Neuronal stem cell (in vitro differentiated cells): ENCODE data around the gene PTGS1.

Experiments used
- DNase-seq: peaks from one replicate; pipeline ENCODE4 v3.0.0-alpha.2; 2013; ENCODE audit warnings: low spot score
- H2AFZ ChIP-seq: one replicate; pipeline ENCODE4 v1.6.1; 2013; ENCODE audit warnings: mild to moderate bottlenecking, low read length, inconsistent platforms
- H2AK5ac ChIP-seq: 2 replicates; pipeline ENCODE4 v1.6.1; 2013; ENCODE audit warnings: low read depth, mild to moderate bottlenecking, inconsistent platforms, low read length, moderate library complexity, mixed read lengths
- H2BK120ac ChIP-seq: 2 replicates; pipeline ENCODE4 v1.6.1; 2013; ENCODE audit warnings: low read depth, mild to moderate bottlenecking, inconsistent platforms, low read length, moderate library complexity, mixed read lengths
- H2BK12ac ChIP-seq: one replicate; pipeline ENCODE4 v1.6.1; 2013; ENCODE audit warnings: low read length, inconsistent platforms
- H2BK15ac ChIP-seq: 2 replicates; pipeline ENCODE4 v1.6.1; 2013; ENCODE audit warnings: mild to moderate bottlenecking, low read length, inconsistent platforms, mixed read lengths
- H2BK5ac ChIP-seq: one replicate; pipeline ENCODE4 v1.6.1; 2013; ENCODE audit warnings: inconsistent platforms, mild to moderate bottlenecking, low read length, moderate library complexity
- H3K14ac ChIP-seq: one replicate; pipeline ENCODE4 v1.6.1; 2013; ENCODE audit warnings: low read length, inconsistent platforms
- H3K18ac ChIP-seq: 2 replicates; pipeline ENCODE4 v1.6.1; 2013; ENCODE audit warnings: low read length, inconsistent platforms
- H3K23ac ChIP-seq: 2 replicates; pipeline ENCODE4 v1.6.1; 2013; ENCODE audit warnings: low read depth, mild to moderate bottlenecking, mixed read lengths, low read length, inconsistent platforms; ENCODE audit not compliant: poor library complexity
- H3K27ac ChIP-seq: replicated peaks from 3 replicates; pipeline ENCODE4 v1.5.1; 2013; ENCODE audit warnings: low read length, inconsistent platforms
- H3K27me3 ChIP-seq, 3 experiments: 2 replicates each; pipeline ENCODE4 v1.6.1; 2013; ENCODE audit warnings: low read length in 3 of 3, mild to moderate bottlenecking in 2 of 3, inconsistent platforms in 1 of 3, low read depth in 1 of 3, mixed read lengths in 1 of 3, moderate library complexity in 1 of 3; ENCODE audit not compliant: control insufficient read depth in 3 of 3, insufficient read depth in 3 of 3
- H3K36me3 ChIP-seq, 2 donors: replicated peaks in 1 of 2; 2 replicates each; pipeline ENCODE4 v1.6.1; 2013; ENCODE audit warnings: low read length in 2 of 2; ENCODE audit not compliant: control insufficient read depth in 2 of 2, insufficient read depth in 2 of 2
- H3K4ac ChIP-seq: 2 replicates; pipeline ENCODE4 v1.6.1; 2013; ENCODE audit warnings: inconsistent platforms, mild to moderate bottlenecking, low read length, moderate library complexity
- H3K4me1 ChIP-seq, 2 donors: 1 replicate in 1 of 2; 2 replicates in 1 of 2; pipeline ENCODE4 v1.6.1; 2013; ENCODE audit warnings: low read length in 2 of 2, low read depth in 1 of 2; ENCODE audit not compliant: control insufficient read depth in 2 of 2, insufficient read depth in 1 of 2
- H3K4me2 ChIP-seq: one replicate; pipeline ENCODE4 v1.6.1; 2013; ENCODE audit warnings: mild to moderate bottlenecking, low read length, inconsistent platforms; ENCODE audit not compliant: insufficient read depth, poor library complexity, severe bottlenecking
- H3K4me3 ChIP-seq, 2 donors: 2 replicates each; pipeline ENCODE4 v1.5.1; 2013; ENCODE audit warnings: low read length in 2 of 2, mild to moderate bottlenecking in 2 of 2, inconsistent platforms in 1 of 2, moderate library complexity in 1 of 2
- H3K79me1 ChIP-seq: one replicate; pipeline ENCODE4 v1.6.1; 2013; ENCODE audit warnings: low read depth, mild to moderate bottlenecking, inconsistent platforms, low read length, moderate library complexity
- H3K9ac ChIP-seq: one replicate; pipeline ENCODE4 v1.6.1; 2013; ENCODE audit warnings: mild to moderate bottlenecking, low read depth, low read length, inconsistent platforms; ENCODE audit not compliant: poor library complexity
- H3K9me3 ChIP-seq, 2 donors: replicated peaks in 1 of 2; 2 replicates each; pipeline versions ENCODE3 to v1.6.1; 2013; ENCODE audit warnings: low read length in 2 of 2, mild to moderate bottlenecking in 2 of 2, inconsistent platforms in 1 of 2, low read depth in 1 of 2, mixed read lengths in 1 of 2, moderate library complexity in 1 of 2; ENCODE audit not compliant: control insufficient read depth in 2 of 2, insufficient read depth in 1 of 2
- H4K8ac ChIP-seq: one replicate; pipeline ENCODE4 v1.6.1; 2013; ENCODE audit warnings: low read depth, mild to moderate bottlenecking, inconsistent platforms, low read length, moderate library complexity
- H4K91ac ChIP-seq: one replicate; pipeline ENCODE4 v1.6.1; 2013; ENCODE audit warnings: low read length, low read depth, mild to moderate bottlenecking, inconsistent platforms; ENCODE audit not compliant: poor library complexity
- WGBS, 2 donors: extraction: QIAGEN DNeasy Blood & Tissue Kit; methylation state at CpG; one replicate each; pipeline ENCODE4 v1.1.7; 2013; ENCODE audit warnings: missing lambda C conversion rate in 2 of 2, mixed read lengths in 1 of 2; ENCODE audit not compliant: insufficient read length in 2 of 2, insufficient replicate concordance in 1 of 2; ENCODE audit errors: extremely low coverage in 2 of 2; 5-methylcytosine and 5-hydroxymethylcytosine counted together

PTGS1 gene

DNA sequence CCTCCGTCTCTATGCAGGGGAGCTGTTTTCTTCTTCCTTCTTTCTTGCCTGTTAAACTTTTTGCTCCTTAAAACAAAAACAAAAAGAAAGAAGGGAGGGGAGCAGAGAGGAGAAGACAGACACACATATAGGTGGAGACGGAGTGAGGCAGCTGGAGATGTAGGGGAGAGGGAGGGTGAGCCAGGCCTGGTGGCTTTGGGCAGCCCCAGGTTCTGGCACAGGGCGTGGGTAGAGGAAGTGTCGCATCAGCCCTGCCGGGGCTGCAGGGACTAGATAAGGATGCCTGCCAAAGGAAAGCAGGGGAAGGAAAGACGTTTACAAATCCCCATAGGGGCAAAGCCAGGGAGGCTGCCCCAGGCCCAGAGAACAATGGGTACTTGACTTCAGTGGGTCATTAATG is 38.7 kb upstream of the PTGS1 start:
- Histone ChIP-seq H3K9ac (no peak overlapping the region), H2AFZ (no peak overlapping the region), H3K18ac (no peak overlapping the region), H3K79me1 (no peaks in the 10 kb centered on the region), H3K4me3 (no peak overlapping the region), H3K4ac (no peak overlapping the region), H3K36me3 (no peaks in the 10 kb centered on the region), H2AK5ac (no peak overlapping the region), H2BK120ac (no peak overlapping the region), H3K23ac (no peak overlapping the region), H2BK15ac (no peak overlapping the region), H2BK5ac (no peak overlapping the region), H3K27ac (no peak overlapping the region), H3K4me2 (no peak overlapping the region), H3K9me3 (no peaks in the 10 kb centered on the region), H4K91ac (no peak overlapping the region), H2BK12ac (no peak overlapping the region), H3K4me1 (peaks cover 7 to 22% of the 10 kb centered on the region in 2 donors), H4K8ac (no peak overlapping the region), H3K27me3 (peaks cover 0 to under 1% (median 0%) of the 10 kb centered on the region in 3 experiments), H3K14ac (no peak overlapping the region)
- no peak for DNase-seq
- no CpG with 5 or more reads among the region's 6 CpGs for WGBS, 2 donors

DNA sequence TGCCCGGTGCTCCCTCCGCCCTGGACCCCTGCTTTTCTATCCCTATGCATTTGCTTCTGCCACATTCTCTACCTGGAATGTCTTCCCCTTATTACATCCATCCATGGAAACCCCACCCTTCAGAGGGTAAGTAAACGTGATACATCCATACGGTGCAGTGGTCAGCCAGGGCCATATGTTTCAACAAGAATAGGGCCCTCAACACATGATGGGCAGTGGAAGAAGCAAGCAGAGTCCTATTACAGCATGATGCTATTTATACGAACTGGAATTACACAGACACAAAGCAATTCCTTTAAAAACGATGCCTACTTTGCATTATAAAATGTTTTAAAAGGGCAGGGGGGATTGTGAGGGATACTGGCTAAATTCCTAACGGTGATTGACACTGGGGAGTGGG is 38.2 kb upstream of the PTGS1 start:
- Histone ChIP-seq H3K27me3 (peaks cover 0 to 6% (median 0%) of the 10 kb centered on the region in 3 experiments), H2BK5ac (no peak overlapping the region), H3K4me1 (peaks cover 11 to 24% of the 10 kb centered on the region in 2 donors), H3K23ac (no peak overlapping the region), H3K79me1 (no peaks in the 10 kb centered on the region), H3K18ac (no peak overlapping the region), H3K4me2 (no peak overlapping the region), H3K9me3 (no peaks in the 10 kb centered on the region), H4K91ac (peak overlapping the region; percentile 60), H2AK5ac (no peak overlapping the region), H2AFZ (no peak overlapping the region), H4K8ac (no peak overlapping the region), H3K14ac (no peak overlapping the region), H3K4ac (no peak overlapping the region), H3K4me3 (no peak overlapping the region), H3K9ac (no peak overlapping the region), H2BK120ac (no peak overlapping the region), H3K36me3 (no peaks in the 10 kb centered on the region), H3K27ac (no peak overlapping the region), H2BK12ac (no peak overlapping the region), H2BK15ac (no peak overlapping the region)
- WGBS, 2 donors: no CpG with 5 or more reads among the region's 7 CpGs
- DNase-seq: no peak

DNA sequence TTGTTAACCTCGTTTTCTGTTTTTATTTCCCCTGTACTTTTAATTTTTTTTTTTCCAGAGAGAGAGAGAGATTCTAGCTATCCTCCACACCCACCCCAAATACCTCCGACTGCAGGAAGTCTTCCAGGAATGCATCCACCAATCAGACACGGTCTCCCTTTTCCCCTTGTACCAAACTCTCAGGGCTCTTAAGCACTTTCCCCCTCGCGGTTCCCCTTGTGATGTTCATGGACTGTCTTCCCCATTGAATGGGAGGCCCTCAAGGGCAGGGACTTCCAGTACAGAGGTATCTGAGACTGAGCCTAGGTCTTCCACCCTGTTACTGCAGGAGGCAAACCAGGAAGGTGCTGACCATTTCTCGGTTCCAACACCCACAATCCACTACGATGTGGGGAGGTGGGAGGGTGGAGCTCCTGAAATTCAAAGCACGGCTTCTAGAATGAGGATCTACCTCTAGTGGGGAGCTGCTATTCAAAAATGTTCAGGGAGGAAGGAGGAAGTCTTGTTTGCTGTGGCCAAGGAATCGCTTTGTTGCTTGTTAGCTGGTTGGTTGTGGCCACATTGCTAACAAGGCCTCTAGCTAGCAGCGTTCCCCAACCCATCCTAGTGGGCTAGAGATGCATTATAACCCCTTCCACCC is 37.5 kb upstream of the PTGS1 start:
- Histone ChIP-seq H3K14ac (no peak overlapping the region), H3K27ac (no peak overlapping the region), H3K4me2 (no peak overlapping the region), H3K4ac (no peak overlapping the region), H3K4me3 (no peak overlapping the region), H2BK120ac (no peak overlapping the region), H2BK15ac (no peak overlapping the region), H3K9ac (no peak overlapping the region), H2AK5ac (no peak overlapping the region), H3K18ac (no peak overlapping the region), H3K36me3 (no peaks in the 10 kb centered on the region), H4K8ac (no peak overlapping the region), H2AFZ (no peak overlapping the region), H2BK5ac (no peak overlapping the region), H3K23ac (no peak overlapping the region), H3K4me1 (peaks cover 11 to 26% of the 10 kb centered on the region in 2 donors), H2BK12ac (no peak overlapping the region), H3K9me3 (no peaks in the 10 kb centered on the region), H3K27me3 (peaks cover 0 to 12% (median 2%) of the 10 kb centered on the region in 3 experiments), H3K79me1 (no peaks in the 10 kb centered on the region), H4K91ac (no peak overlapping the region)
- WGBS, 2 donors: no CpG with 5 or more reads among the region's 10 CpGs
- no peak for DNase-seq

DNA sequence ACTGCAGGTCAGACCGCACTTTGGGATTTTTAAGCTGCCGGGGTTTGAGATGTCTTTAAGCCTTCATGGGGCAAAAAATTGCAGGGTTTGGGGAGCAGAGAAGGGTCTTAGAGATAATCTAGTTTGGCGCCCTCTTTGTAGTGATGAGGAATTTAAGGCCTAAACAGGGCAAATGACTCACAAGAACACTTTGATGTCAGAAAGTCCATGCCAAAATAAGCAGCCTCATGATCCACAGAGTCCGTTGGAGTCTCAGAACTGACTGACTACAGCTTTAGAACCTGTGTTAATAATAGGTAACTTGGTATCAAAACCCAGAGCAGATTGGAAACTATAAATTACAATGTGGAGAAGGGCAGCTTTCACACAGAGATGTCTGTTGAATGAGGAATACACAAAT is 35.9 kb upstream of the PTGS1 start:
- H3K14ac ChIP-seq: no peak overlapping the region
- no peaks in the 10 kb centered on the region for H3K9me3 ChIP-seq
- H3K23ac ChIP-seq: no peak overlapping the region
- H2BK12ac ChIP-seq: no peak overlapping the region
- H3K36me3 ChIP-seq: no peaks in the 10 kb centered on the region
- peaks cover 11 to 21% of the 10 kb centered on the region in 2 donors for H3K4me1 ChIP-seq
- H3K9ac ChIP-seq: no peak overlapping the region
- peaks cover 0 to 28% (median 2%) of the 10 kb centered on the region in 3 experiments for H3K27me3 ChIP-seq
- no peaks in the 10 kb centered on the region for H3K79me1 ChIP-seq
- no peak overlapping the region for H3K4ac ChIP-seq
- H2AFZ ChIP-seq: no peak overlapping the region
- no peak for DNase-seq
- no peak overlapping the region for H4K8ac ChIP-seq
- H3K4me2 ChIP-seq: no peak overlapping the region
- no peak overlapping the region for H3K27ac ChIP-seq
- H2BK5ac ChIP-seq: no peak overlapping the region
- no peak overlapping the region for H3K4me3 ChIP-seq
- no peak overlapping the region for H2AK5ac ChIP-seq
- H2BK15ac ChIP-seq: no peak overlapping the region
- no peak overlapping the region for H2BK120ac ChIP-seq
- WGBS, 2 donors: no CpG with 5 or more reads among the region's 4 CpGs
- no peak overlapping the region for H3K18ac ChIP-seq
- no peak overlapping the region for H4K91ac ChIP-seq
